B cell (primary cell): Measurements from ENCODE around the gene ITPKB. TPM values are rescaled to one million over a fixed set of nuclear protein-coding genes. Genes with fewer than 3 reads are reported as not detected.

Experiments
- ATAC-seq: fragments of 200-7000 bp; cut with Tn5 transposase; one replicate; pipeline ENCODE4 v1.10.0; 2021; ENCODE audit warnings: low read depth, mild to moderate bottlenecking, moderate number of reproducible peaks, moderate library complexity
- CTCF ChIA-PET: fragments of 350-600 bp; sonication (Branson Sonifier 250); formaldehyde crosslinking; loops from one replicate; lab custom pipeline; 2021; ENCODE audit warnings: antibody characterized with exemption, inconsistent platforms; lab: Charles Lee
- POLR2A ChIA-PET: fragments of 350-600 bp; sonication (Branson Sonifier 250); formaldehyde crosslinking; loops from one replicate; lab custom pipeline; 2021; ENCODE audit warnings: antibody characterized with exemption; lab: Charles Lee
- DNase-seq: peaks from one replicate; pipeline ENCODE4 v3.0.0; 2013
- H2AFZ ChIP-seq: 2 replicates; pipeline ENCODE4 v1.6.1; 2012; ENCODE audit warnings: mild to moderate bottlenecking, low read depth, low read length; ENCODE audit not compliant: insufficient read depth, poor library complexity, severe bottlenecking
- H3K27ac ChIP-seq, 2 donors: 1 replicate in 1 of 2; 2 replicates in 1 of 2; pipeline ENCODE4 v1.5.1; 2012 to 2013; ENCODE audit warnings: low read length in 2 of 2, mild to moderate bottlenecking in 2 of 2, moderate library complexity in 1 of 2
- H3K27me3 ChIP-seq, 4 experiments: fragments of 200-600 bp in 1 of 4; sonication (generic) in 1 of 4; replicated peaks in 1 of 4; 1 replicate in 2 of 4; 2 replicates in 2 of 4; pipeline versions ENCODE4 v1.6.1 to v1.7.0; 2013 to 2016; ENCODE audit warnings: low read length in 3 of 4, mild to moderate bottlenecking in 2 of 4, mixed read lengths in 1 of 4, moderate library complexity in 1 of 4; ENCODE audit not compliant: insufficient read depth in 4 of 4, control insufficient read depth in 3 of 4; ENCODE audit errors: control extremely low read depth in 1 of 4
- H3K36me3 ChIP-seq, 2 experiments: replicated peaks in 1 of 2; 1 replicate in 1 of 2; 2 replicates in 1 of 2; pipeline versions ENCODE4 v1.6.1 to v1.7.1; 2013; ENCODE audit warnings: low read length in 1 of 2; ENCODE audit not compliant: insufficient read depth in 2 of 2, control insufficient read depth in 1 of 2; ENCODE audit errors: control extremely low read depth in 1 of 2, extremely low read depth in 1 of 2
- H3K4me1 ChIP-seq, 2 donors: fragments of 200-600 bp in 1 of 2; sonication (generic) in 1 of 2; 1 replicate in 1 of 2; 2 replicates in 1 of 2; pipeline versions ENCODE4 v1.5.1 to v1.6.1; 2013 to 2017; ENCODE audit warnings: low read length in 2 of 2; ENCODE audit not compliant: control insufficient read depth in 2 of 2, insufficient read depth in 2 of 2
- H3K4me2 ChIP-seq: replicated peaks from 2 replicates; pipeline ENCODE3; 2012; ENCODE audit warnings: mild to moderate bottlenecking, low read depth, low read length; ENCODE audit not compliant: poor library complexity, severe bottlenecking
- H3K4me3 ChIP-seq, 5 experiments: fragments of 200-600 bp in 1 of 5; sonication (generic) in 1 of 5; 1 replicate in 3 of 5; 2 replicates in 2 of 5; pipeline versions ENCODE4 v1.5.1 to v1.7.0; 2011 to 2016; ENCODE audit warnings: low read length in 4 of 5, mild to moderate bottlenecking in 4 of 5, low read depth in 2 of 5, control low read depth in 1 of 5, moderate library complexity in 1 of 5; ENCODE audit not compliant: insufficient read depth in 1 of 5; ENCODE audit errors: control extremely low read depth in 1 of 5, extremely low read depth in 1 of 5
- H3K79me2 ChIP-seq: fragments of 200-600 bp; sonication (generic); one replicate; pipeline ENCODE4 v1.6.0; 2016; ENCODE audit warnings: low read length; ENCODE audit not compliant: control insufficient read depth, insufficient read depth
- H3K9ac ChIP-seq: fragments of 200-600 bp; sonication (generic); 2 replicates; pipeline ENCODE4 v1.6.1; 2017; ENCODE audit warnings: mild to moderate bottlenecking, low read length, moderate library complexity
- H3K9me3 ChIP-seq, 3 donors: one replicate each; pipeline versions ENCODE4 v1.6.1 to v1.7.1; 2013; ENCODE audit warnings: low read length in 2 of 3; ENCODE audit not compliant: control insufficient read depth in 2 of 3, insufficient read depth in 1 of 3; ENCODE audit errors: control extremely low read depth in 1 of 3
- H4K20me1 ChIP-seq: 2 replicates; pipeline ENCODE4 v1.6.0; 2012; ENCODE audit warnings: mild to moderate bottlenecking, low read length; ENCODE audit not compliant: insufficient read depth, control insufficient read depth, poor library complexity, severe bottlenecking
- H3K27ac Mint-ChIP-seq: one replicate; pipeline ENCODE4 v1.8.0; 2021; ENCODE audit warnings: mixed read lengths
- H3K27me3 Mint-ChIP-seq: one replicate; pipeline ENCODE4 v1.8.0; 2021; ENCODE audit warnings: mixed read lengths
- H3K4me1 Mint-ChIP-seq: one replicate; pipeline ENCODE4 v1.8.0; 2021; ENCODE audit warnings: mixed read lengths
- H3K4me3 Mint-ChIP-seq: one replicate; pipeline ENCODE4 v1.8.0; 2021; ENCODE audit warnings: mixed read lengths
- H3K9me3 Mint-ChIP-seq: one replicate; pipeline ENCODE4 v1.8.0; 2022; ENCODE audit warnings: mixed read lengths; ENCODE audit not compliant: insufficient read depth
- CTCF ChIP-seq: fragments of 200-600 bp; IDR thresholded peaks from one replicate; pipeline ENCODE4 v1.8.0; 2022; ENCODE audit warnings: antibody characterized with exemption, mild to moderate bottlenecking
- WGBS: methylation state at CpG from one replicate; pipeline ENCODE4 v1.1.5; 2013; ENCODE audit warnings: missing lambda C conversion rate; ENCODE audit not compliant: insufficient coverage; 5-methylcytosine and 5-hydroxymethylcytosine counted together
- intact Hi-C: fragments of 100-400 bp; cut with micrococcal nuclease; formaldehyde crosslinking; loops from one replicate; pipeline ENCODE4 v1.10.0; 2022
- polyA plus RNA-seq: library from polyadenylated mRNA; depleted of rRNA; stranded (reverse); fragments of >200 nt; gene quantifications from 2 replicates; pipeline ENCODE4 v1.2.3, GENCODE V29; 2012
- total RNA-seq, 2 donors: library from RNA; stranded (reverse); fragments of 120-200 nt in 1 of 2; gene quantifications; 1 replicate in 1 of 2; 2 replicates in 1 of 2; pipeline versions ENCODE4 v1.2.3 to v1.2.4, GENCODE V29; 2013 to 2022

Gene ITPKB
- total and polyA plus RNA-seq, 2 donors (not counting 1 experiment from before 2014, with no cell fraction given): 21.8 to 93.5 TPM

DNA sequence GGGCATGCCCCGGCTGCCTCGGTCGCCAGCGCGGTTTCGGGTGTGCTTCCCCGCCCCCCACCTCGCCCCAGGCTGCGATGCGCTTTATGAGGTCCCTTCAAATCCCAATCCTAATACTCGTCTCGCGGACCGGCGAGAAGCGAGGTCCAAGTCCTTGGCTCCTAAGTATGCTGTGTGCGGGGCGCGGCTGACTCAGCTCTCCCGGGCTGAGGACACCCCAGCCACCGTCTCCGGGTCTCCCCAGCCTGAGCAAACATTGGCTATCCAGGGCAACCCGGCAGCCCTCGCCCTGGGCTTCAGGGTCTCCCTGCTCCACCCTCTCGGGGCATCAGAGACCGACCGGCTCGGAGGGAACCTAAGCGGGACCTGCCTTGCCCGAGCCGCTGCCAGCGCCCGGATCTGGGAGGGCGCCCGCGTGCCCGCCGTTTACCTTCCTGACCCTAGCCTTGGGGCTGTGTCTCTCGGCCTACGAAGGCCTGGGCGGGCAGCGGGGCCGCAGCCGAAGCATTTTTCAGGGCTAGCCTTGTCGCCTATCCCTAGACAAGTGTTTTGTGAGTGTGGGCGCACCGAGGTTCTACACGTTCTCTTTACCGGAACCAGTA lies 1.2 kb downstream of the ITPKB start:
- H3K4me2 ChIP-seq: peak overlapping the region; percentile 92
- peaks cover 62 to 63% of the 10 kb centered on the region in 2 donors for H3K4me1 ChIP-seq
- no peaks in the 10 kb centered on the region for H3K27me3 Mint-ChIP-seq
- TF ChIP-seq CTCF: no peak
- H4K20me1 ChIP-seq: peaks cover 41% of the 10 kb centered on the region
- H3K4me1 Mint-ChIP-seq: peaks cover 60% of the 10 kb centered on the region
- peak overlapping the region; percentile 91 for H3K9ac ChIP-seq
- peaks cover 0 to 39% of the 10 kb centered on the region in 2 experiments for H3K36me3 ChIP-seq
- WGBS: under 1% methylated on average over 49 of the region's 49 CpGs
- peak overlapping the region; percentile 89 for H3K27ac Mint-ChIP-seq
- ChIA-PET POLR2A (interaction anchor here (0.5 to 1.8 kb wide), 3 partner anchors 36 to 75 kb away, joined by 4 to 15 read pairs (median 4); no protein-coding TSS in a partner anchor), CTCF (interaction anchor here (1.5 to 3.3 kb wide), 5 partner anchors 8 to 104 kb away, joined by 4 to 15 read pairs (median 5); no protein-coding TSS in a partner anchor)
- peaks cover 0 to 3% (median 0%) of the 10 kb centered on the region in 3 donors for H3K9me3 ChIP-seq
- peak overlapping the region; percentile 56 to 78 for H3K27ac ChIP-seq
- no peaks in the 10 kb centered on the region for H3K27me3 ChIP-seq
- H3K79me2 ChIP-seq: peaks cover 60% of the 10 kb centered on the region
- peak overlapping the region; percentile 83 for H2AFZ ChIP-seq
- ATAC-seq: peak; percentile 16
- intact Hi-C loops: loop anchor here (1.0 to 2.0 kb wide), 3 partner anchors 35 to 202 kb away; partner anchors contain the start of gene COQ8A
- peak; percentile 66 for DNase-seq
- H3K9me3 Mint-ChIP-seq: no peaks in the 10 kb centered on the region
- H3K4me3 Mint-ChIP-seq: peak overlapping the region; percentile 90
- H3K4me3 ChIP-seq: peak overlapping the region; percentile 82 to 97 (median 87)
